ENCODE results near the gene ZNF592. TPM values are rescaled to one million over a fixed set of nuclear protein-coding genes. Genes with fewer than 3 reads are reported as not detected.

ZNF592 gene
- total and polyA plus RNA-seq, 2 of the 13 experiments (the other 11 are each of a cell fraction or from before 2014, with no cell fraction given), result 8.2 to 9.8 TPM

DNA sequence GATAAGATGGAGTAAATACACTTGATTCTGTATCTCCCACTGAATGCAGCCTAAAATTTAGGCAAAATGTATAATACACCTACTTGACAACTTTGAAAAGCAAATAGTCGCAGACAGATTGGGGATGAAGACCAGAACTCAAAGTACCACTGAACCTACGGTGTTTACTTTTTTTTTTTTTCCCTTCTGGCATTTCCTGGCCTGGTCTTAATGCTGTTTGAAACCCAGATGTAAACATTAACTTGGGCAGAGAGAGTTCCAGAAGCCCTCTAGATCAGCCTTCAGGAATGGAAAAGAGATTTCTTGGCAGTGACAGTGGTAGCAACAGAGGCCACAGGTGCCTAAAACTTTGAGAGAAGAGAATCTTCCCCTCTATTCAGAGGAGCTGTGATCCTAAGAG, 96.6 kb downstream of the ZNF592 start (continued):
- TF ChIP-seq ZFP91 (CRISPR knock-in tag; IDR thresholded peaks at IDR 0.05; ENCODE audit: borderline replicate concordance) (no peak), CC2D1A (CRISPR knock-in tag; IDR thresholded peaks at IDR 0.05) (no peak), RELA (CRISPR knock-in tag; IDR thresholded peaks at IDR 0.05) (no peak), ZBTB34 (CRISPR knock-in tag; IDR thresholded peaks at IDR 0.05) (no peak), ZSCAN20 (CRISPR knock-in tag; IDR thresholded peaks at IDR 0.05; ENCODE audit: borderline replicate concordance) (no peak), IRF2 (CRISPR knock-in tag; IDR thresholded peaks at IDR 0.05) (0 out of 2 replicates have a peak, but pooled peaks have one; percentile 40), ZKSCAN5 (CRISPR knock-in tag; IDR thresholded peaks at IDR 0.05) (no peak), NPAS2 (CRISPR knock-in tag; IDR thresholded peaks at IDR 0.05; ENCODE audit: borderline replicate concordance) (no peak), XRCC5 (optimal IDR thresholded peaks at IDR 0.05; ENCODE audit: low read length) (no peak), KDM6A (CRISPR knock-in tag; IDR thresholded peaks at IDR 0.05; ENCODE audit: low read depth) (peak; percentile 56; the same call in 1 of the 2 replicates), ISX (CRISPR knock-in tag; conservative IDR thresholded peaks at IDR 0.05) (no peak), ETV5 (CRISPR knock-in tag; IDR thresholded peaks at IDR 0.05; ENCODE audit: borderline replicate concordance) (peak; percentile 73; the same call in 1 of the 2 replicates), ISL2 (CRISPR knock-in tag; IDR thresholded peaks at IDR 0.05) (no peak), ZNF136 (CRISPR knock-in tag; IDR thresholded peaks at IDR 0.05; ENCODE audit: low read depth) (no peak), ZNF292 (CRISPR knock-in tag; IDR thresholded peaks at IDR 0.05; ENCODE audit: borderline replicate concordance, low read depth) (no peak), HNRNPUL1 (IDR thresholded peaks at IDR 0.05; ENCODE audit: low read depth, low read length) (no peak), ZHX1 (CRISPR knock-in tag; IDR thresholded peaks at IDR 0.05; ENCODE audit: low read depth) (no peak), PRMT3 (CRISPR knock-in tag; IDR thresholded peaks at IDR 0.05; ENCODE audit: borderline replicate concordance, low read depth) (no peak), SMYD3 (CRISPR knock-in tag; IDR thresholded peaks at IDR 0.05) (no peak), RFXAP (CRISPR knock-in tag; IDR thresholded peaks at IDR 0.05; ENCODE audit: borderline replicate concordance) (no peak), KLF11 (CRISPR knock-in tag; IDR thresholded peaks at IDR 0.05) (no peak)
- TF ChIP-seq, protein P1, sequence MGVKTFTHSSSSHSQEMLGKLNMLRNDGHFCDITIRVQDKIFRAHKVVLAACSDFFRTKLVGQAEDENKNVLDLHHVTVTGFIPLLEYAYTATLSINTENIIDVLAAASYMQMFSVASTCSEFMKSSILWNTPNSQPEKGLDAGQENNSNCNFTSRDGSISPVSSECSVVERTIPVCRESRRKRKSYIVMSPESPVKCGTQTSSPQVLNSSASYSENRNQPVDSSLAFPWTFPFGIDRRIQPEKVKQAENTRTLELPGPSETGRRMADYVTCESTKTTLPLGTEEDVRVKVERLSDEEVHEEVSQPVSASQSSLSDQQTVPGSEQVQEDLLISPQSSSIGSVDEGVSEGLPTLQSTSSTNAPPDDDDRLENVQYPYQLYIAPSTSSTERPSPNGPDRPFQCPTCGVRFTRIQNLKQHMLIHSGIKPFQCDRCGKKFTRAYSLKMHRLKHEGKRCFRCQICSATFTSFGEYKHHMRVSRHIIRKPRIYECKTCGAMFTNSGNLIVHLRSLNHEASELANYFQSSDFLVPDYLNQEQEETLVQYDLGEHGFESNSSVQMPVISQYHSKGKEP (CRISPR knock-in tag; IDR thresholded peaks at IDR 0.05), result no peak
- TF ChIP-seq, protein P2, sequence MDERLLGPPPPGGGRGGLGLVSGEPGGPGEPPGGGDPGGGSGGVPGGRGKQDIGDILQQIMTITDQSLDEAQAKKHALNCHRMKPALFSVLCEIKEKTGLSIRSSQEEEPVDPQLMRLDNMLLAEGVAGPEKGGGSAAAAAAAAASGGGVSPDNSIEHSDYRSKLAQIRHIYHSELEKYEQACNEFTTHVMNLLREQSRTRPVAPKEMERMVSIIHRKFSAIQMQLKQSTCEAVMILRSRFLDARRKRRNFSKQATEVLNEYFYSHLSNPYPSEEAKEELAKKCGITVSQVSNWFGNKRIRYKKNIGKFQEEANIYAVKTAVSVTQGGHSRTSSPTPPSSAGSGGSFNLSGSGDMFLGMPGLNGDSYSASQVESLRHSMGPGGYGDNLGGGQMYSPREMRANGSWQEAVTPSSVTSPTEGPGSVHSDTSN (CRISPR knock-in tag; IDR thresholded peaks at IDR 0.05), result no peak
